ENCODE results near the gene PPP1CB. TPM values are rescaled to one million over a fixed set of nuclear protein-coding genes. Genes with fewer than 3 reads are reported as not detected.

Gene PPP1CB
- polyA plus RNA-seq, 2 of the 4 experiments (the other 2 are of a cell fraction) = 147 to 188 TPM

DNA sequence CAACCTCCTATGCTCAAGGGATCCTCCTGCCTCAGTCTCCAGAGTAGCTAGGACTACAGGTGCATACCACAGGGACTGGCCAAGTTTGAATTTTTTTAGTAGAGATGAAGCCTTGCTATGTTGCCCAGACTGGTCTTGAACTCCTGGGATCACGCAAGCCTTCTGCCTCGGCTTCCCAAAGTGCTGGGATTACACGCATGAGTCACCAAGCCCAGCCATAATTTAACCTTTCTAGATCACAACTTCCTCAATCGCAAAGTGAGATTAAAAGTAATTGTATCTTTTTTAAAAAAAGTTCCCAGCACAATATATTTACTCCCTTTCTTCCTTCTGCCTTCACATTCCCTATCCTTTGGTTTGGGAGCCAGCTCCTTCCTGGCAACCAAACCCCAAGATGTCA lies 5.8 kb upstream of the PPP1CB start (continued):
- TF ChIP-seq, protein P1, sequence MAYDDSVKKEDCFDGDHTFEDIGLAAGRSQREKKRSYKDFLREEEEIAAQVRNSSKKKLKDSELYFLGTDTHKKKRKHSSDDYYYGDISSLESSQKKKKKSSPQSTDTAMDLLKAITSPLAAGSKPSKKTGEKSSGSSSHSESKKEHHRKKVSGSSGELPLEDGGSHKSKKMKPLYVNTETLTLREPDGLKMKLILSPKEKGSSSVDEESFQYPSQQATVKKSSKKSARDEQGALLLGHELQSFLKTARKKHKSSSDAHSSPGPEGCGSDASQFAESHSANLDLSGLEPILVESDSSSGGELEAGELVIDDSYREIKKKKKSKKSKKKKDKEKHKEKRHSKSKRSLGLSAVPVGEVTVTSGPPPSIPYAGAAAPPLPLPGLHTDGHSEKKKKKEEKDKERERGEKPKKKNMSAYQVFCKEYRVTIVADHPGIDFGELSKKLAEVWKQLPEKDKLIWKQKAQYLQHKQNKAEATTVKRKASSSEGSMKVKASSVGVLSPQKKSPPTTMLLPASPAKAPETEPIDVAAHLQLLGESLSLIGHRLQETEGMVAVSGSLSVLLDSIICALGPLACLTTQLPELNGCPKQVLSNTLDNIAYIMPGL (CRISPR knock-in tag; IDR thresholded peaks at IDR 0.05; ENCODE audit: borderline replicate concordance) = no peak
- no peak for TF ChIP-seq SREBF2 (IDR thresholded peaks at IDR 0.05)

DNA sequence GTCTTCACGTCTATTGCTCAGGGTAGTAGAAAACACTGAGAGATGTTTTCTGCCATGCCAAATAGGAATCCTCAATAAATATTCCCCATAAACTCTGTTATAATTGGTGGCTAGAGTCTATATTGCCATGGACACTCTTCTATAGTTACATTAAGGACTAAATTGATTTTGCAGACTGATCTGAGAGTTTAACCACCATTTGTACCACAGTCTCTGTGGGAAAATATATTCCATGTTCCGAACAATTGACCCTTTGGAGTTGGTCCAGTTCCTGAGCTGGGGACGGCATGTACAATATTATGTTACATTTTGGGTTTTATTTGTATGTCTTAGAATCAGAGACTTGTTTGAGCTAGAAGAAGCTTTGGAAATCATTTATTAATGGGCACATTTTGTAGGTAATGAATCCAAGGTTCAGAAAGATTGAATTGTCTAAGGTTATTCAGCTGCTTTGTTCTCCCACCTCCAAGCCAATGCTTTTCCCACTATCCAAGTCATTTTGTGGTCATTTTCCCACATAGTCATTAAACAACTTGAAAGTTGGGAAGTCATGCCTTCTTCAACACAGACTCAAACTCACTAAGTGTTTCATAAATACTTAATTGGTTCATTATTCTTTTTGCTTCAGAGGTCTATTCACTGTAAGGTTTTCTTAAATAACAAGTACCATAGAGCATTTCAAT lies 5.1 kb upstream of the PPP1CB start:
- H3K27ac ChIP-seq = no peak overlapping the region
- CTCF ChIA-PET = interaction anchor here (2.6 kb wide), 1 partner anchor 152 kb away, joined by 14 read pairs; no protein-coding TSS in a partner anchor
- no peak for FAIRE-seq
- DNase-seq (ENCODE audit: low read depth in 1 of 2, low spot score in 1 of 2) = no peak
- ATAC-seq = no peak
- H3K4me2 ChIP-seq = no peak overlapping the region
- H3K4me1 ChIP-seq = peaks cover 7% of the 10 kb centered on the region
- TF ChIP-seq RNF2 (IDR thresholded peaks at IDR 0.05; ENCODE audit: borderline replicate concordance, low read depth) = no peak
- TF ChIP-seq JUNB (IDR thresholded peaks at IDR 0.05) = no peak
- no peak for TF ChIP-seq MAFK (IDR thresholded peaks at IDR 0.05; ENCODE audit: partially characterized antibody)
- TF ChIP-seq ZNF302 (CRISPR knock-in tag; IDR thresholded peaks at IDR 0.05) = no peak
- TF ChIP-seq CHD4 (IDR thresholded peaks at IDR 0.05; ENCODE audit: borderline replicate concordance) = no peak
- no peak for TF ChIP-seq RFX5 (IDR thresholded peaks at IDR 0.05)
- no peak for TF ChIP-seq FOSL2 (IDR thresholded peaks at IDR 0.05)
- no peak for TF ChIP-seq FOSL2 (CRISPR knock-in tag; IDR thresholded peaks at IDR 0.05)
- TF ChIP-seq MAZ (IDR thresholded peaks at IDR 0.05; ENCODE audit: borderline replicate concordance, low read depth, low read length) = no peak
- TF ChIP-seq HOXB13 (CRISPR knock-in tag; IDR thresholded peaks at IDR 0.05; ENCODE audit: low read depth) = no peak
- TF ChIP-seq POLR2AphosphoS2 (conservative IDR thresholded peaks at IDR 0.05; ENCODE audit: low read length) = no peak
- TF ChIP-seq PBX3 (IDR thresholded peaks at IDR 0.05) = no peak
- no peak for TF ChIP-seq HOXA7 (CRISPR knock-in tag; IDR thresholded peaks at IDR 0.05)
- WGBS (ENCODE audit: missing lambda C conversion rate) = 87% methylated on average over 3 of the region's 3 CpGs
- H3K4me3 ChIP-seq = no peak overlapping the region
- POLR2A ChIA-PET = no interaction called here
- no peaks in the 10 kb centered on the region for H3K9me3 ChIP-seq

DNA sequence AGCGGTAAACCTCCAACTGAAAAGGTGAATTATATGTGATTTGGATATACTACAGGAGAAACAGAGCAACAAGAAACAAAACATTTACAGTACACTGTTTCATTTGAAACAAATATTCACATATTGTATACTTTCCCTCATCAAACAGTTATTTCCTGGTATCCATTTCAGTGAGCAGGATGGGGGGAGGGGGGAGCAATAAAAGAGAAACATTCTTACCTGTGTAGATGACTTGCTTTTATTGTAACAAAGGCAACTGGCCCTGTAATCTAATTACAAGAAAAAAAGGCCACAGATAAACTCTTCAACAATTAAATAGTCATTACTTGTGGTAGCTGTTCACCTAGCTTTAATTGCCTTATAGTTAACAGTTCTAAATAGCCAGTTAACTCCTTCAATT lies 3.9 kb upstream of the PPP1CB start:
- no peak for DNase-seq (ENCODE audit: low read depth in 1 of 2, low spot score in 1 of 2)
- no peak overlapping the region for H3K4me3 ChIP-seq
- H3K9me3 ChIP-seq = no peaks in the 10 kb centered on the region
- peaks cover 7% of the 10 kb centered on the region for H3K4me1 ChIP-seq
- H3K4me2 ChIP-seq = no peak overlapping the region
- H3K27ac ChIP-seq = no peak overlapping the region; a peak in 1 of 6 replicates
- ChIA-PET CTCF (interaction anchor here (2.5 to 2.6 kb wide), 2 partner anchors 153 to 181 kb away, joined by 7 to 14 read pairs; no protein-coding TSS in a partner anchor), POLR2A (no interaction called here)
- TF ChIP-seq, protein P2, sequence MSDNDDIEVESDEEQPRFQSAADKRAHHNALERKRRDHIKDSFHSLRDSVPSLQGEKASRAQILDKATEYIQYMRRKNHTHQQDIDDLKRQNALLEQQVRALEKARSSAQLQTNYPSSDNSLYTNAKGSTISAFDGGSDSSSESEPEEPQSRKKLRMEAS (IDR thresholded peaks at IDR 0.05) = no peak
- TF ChIP-seq MYC (IDR thresholded peaks at IDR 0.05; ENCODE audit: borderline replicate concordance, low read length) (no peak), HDAC2 (IDR thresholded peaks at IDR 0.05) (no peak), PHF8 (IDR thresholded peaks at IDR 0.05; ENCODE audit: borderline replicate concordance, low read depth) (no peak), CBX2 (IDR thresholded peaks at IDR 0.05; ENCODE audit: borderline replicate concordance, low read depth) (no peak), FOSB (CRISPR knock-in tag; IDR thresholded peaks at IDR 0.05) (no peak), RNF2 (IDR thresholded peaks at IDR 0.05; ENCODE audit: borderline replicate concordance, low read depth) (no peak), CBX8 (IDR thresholded peaks at IDR 0.05) (no peak), EHMT2 (IDR thresholded peaks at IDR 0.05; ENCODE audit: low read depth) (no peak), EHF (CRISPR knock-in tag; IDR thresholded peaks at IDR 0.05) (no peak), ZFP36 (IDR thresholded peaks at IDR 0.05; ENCODE audit: borderline replicate concordance, partially characterized antibody) (no peak)
- TF ChIP-seq, protein P1 (CRISPR knock-in tag; IDR thresholded peaks at IDR 0.05; ENCODE audit: borderline replicate concordance) = no peak
- FAIRE-seq = no peak
- 100% methylated on average over 1 of the region's 1 CpG for WGBS (ENCODE audit: missing lambda C conversion rate)
- ATAC-seq = no peak
